ENCODE results near the gene ARRDC1. TPM values are rescaled to one million over a fixed set of nuclear protein-coding genes. Genes with fewer than 3 reads are reported as not detected.

The ARRDC1 gene
- total and polyA plus RNA-seq, 9 of the 15 experiments (the other 6 are each of a cell fraction or from before 2014, with no cell fraction given) = 0.21 to 45.3 (median 18.6) TPM

DNA sequence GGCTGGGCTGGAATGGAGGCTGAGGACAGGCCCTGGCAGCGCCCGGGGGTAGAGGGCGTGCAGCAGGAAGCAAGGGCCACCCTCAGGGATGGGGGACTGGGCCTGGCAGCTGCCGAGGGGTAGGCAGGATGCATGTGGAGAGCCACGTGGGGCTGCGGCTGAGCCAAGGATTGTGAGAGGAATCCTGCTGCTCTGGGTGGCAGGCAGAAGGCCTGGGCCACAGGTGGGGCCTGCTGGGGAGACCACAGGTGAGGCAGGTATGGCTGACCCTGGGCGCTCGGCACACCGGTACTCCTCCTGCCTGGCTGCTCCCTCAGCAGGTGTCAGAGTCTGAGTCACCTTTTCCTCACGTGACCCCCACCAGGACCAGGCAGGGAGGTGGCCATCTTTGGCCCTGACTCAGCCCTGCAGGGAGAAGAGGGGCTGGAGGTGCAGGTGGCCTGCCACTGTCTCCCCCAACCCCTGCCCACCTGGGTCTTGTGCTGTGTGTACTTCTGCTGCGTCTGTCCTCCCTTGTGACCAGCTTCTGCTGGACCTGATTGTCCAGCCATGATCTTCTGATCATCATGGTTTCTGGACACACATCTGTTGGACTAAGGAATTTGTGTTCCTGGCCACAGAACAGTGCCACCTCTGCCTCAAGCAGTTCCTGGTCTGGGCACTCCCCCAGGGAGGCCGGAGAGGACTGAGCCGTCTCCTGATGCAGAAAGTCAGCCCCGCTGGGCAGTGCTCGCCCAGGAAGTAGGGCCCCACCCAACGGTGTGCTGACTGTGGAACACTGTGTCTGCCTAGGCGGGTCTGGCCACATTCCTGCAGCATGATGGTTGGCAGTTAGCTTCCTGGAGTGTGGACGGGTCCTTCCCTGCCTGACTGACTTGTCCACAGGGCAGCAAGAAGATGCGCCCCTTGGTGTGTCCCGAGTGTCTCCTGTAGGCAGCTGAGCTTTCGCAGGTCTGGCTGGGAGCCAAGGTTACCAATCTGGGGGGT lies 6.4 kb downstream of the ARRDC1 start (continued):
- TF ChIP-seq SRSF3 (IDR thresholded peaks at IDR 0.05; ENCODE audit: insufficient read depth, low read length) (no peak), ILF3 (IDR thresholded peaks at IDR 0.05; ENCODE audit: borderline replicate concordance) (no peak), ZFX (CRISPR knock-in tag; IDR thresholded peaks at IDR 0.05) (0 out of 2 replicates have a peak, but pooled peaks have one; percentile 13), ZNF408 (CRISPR knock-in tag; IDR thresholded peaks at IDR 0.05; ENCODE audit: low read depth) (no peak), MBD2 (IDR thresholded peaks at IDR 0.05; ENCODE audit: borderline replicate concordance, low read depth) (no peak), CAMTA2 (CRISPR knock-in tag; conservative IDR thresholded peaks at IDR 0.05) (no peak), CBFA2T2 (conservative IDR thresholded peaks at IDR 0.05) (peak; percentile 55), SAFB2 (IDR thresholded peaks at IDR 0.05; ENCODE audit: borderline replicate concordance, low read depth, low read length, severe bottlenecking) (no peak), PTRF (tag; IDR thresholded peaks at IDR 0.05) (no peak), NR2F6 (CRISPR knock-in tag; IDR thresholded peaks at IDR 0.05) (no peak), BHLHE40 (IDR thresholded peaks at IDR 0.05; ENCODE audit: low read length) (peak; percentile 90), SIRT6 (IDR thresholded peaks at IDR 0.05; ENCODE audit: low read depth, low read length) (no peak), ZNF766 (CRISPR knock-in tag; conservative IDR thresholded peaks at IDR 0.05) (no peak)
- TF ChIP-seq, protein P1, sequence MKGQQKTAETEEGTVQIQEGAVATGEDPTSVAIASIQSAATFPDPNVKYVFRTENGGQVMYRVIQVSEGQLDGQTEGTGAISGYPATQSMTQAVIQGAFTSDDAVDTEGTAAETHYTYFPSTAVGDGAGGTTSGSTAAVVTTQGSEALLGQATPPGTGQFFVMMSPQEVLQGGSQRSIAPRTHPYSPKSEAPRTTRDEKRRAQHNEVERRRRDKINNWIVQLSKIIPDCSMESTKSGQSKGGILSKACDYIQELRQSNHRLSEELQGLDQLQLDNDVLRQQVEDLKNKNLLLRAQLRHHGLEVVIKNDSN (CRISPR knock-in tag; IDR thresholded peaks at IDR 0.05) = peak; percentile 94
- TF ChIP-seq, protein P2, sequence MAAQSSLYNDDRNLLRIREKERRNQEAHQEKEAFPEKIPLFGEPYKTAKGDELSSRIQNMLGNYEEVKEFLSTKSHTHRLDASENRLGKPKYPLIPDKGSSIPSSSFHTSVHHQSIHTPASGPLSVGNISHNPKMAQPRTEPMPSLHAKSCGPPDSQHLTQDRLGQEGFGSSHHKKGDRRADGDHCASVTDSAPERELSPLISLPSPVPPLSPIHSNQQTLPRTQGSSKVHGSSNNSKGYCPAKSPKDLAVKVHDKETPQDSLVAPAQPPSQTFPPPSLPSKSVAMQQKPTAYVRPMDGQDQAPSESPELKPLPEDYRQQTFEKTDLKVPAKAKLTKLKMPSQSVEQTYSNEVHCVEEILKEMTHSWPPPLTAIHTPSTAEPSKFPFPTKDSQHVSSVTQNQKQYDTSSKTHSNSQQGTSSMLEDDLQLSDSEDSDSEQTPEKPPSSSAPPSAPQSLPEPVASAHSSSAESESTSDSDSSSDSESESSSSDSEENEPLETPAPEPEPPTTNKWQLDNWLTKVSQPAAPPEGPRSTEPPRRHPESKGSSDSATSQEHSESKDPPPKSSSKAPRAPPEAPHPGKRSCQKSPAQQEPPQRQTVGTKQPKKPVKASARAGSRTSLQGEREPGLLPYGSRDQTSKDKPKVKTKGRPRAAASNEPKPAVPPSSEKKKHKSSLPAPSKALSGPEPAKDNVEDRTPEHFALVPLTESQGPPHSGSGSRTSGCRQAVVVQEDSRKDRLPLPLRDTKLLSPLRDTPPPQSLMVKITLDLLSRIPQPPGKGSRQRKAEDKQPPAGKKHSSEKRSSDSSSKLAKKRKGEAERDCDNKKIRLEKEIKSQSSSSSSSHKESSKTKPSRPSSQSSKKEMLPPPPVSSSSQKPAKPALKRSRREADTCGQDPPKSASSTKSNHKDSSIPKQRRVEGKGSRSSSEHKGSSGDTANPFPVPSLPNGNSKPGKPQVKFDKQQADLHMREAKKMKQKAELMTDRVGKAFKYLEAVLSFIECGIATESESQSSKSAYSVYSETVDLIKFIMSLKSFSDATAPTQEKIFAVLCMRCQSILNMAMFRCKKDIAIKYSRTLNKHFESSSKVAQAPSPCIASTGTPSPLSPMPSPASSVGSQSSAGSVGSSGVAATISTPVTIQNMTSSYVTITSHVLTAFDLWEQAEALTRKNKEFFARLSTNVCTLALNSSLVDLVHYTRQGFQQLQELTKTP (IDR thresholded peaks at IDR 0.05; ENCODE audit: low read depth in 1 of 2, partially characterized antibody in 2 of 2) = no peak
- TF ChIP-seq, protein P3, sequence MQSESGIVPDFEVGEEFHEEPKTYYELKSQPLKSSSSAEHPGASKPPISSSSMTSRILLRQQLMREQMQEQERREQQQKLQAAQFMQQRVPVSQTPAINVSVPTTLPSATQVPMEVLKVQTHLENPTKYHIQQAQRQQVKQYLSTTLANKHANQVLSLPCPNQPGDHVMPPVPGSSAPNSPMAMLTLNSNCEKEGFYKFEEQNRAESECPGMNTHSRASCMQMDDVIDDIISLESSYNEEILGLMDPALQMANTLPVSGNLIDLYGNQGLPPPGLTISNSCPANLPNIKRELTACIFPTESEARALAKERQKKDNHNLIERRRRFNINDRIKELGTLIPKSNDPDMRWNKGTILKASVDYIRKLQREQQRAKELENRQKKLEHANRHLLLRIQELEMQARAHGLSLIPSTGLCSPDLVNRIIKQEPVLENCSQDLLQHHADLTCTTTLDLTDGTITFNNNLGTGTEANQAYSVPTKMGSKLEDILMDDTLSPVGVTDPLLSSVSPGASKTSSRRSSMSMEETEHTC (IDR thresholded peaks at IDR 0.05) = no peak
- TF ChIP-seq, protein P4, sequence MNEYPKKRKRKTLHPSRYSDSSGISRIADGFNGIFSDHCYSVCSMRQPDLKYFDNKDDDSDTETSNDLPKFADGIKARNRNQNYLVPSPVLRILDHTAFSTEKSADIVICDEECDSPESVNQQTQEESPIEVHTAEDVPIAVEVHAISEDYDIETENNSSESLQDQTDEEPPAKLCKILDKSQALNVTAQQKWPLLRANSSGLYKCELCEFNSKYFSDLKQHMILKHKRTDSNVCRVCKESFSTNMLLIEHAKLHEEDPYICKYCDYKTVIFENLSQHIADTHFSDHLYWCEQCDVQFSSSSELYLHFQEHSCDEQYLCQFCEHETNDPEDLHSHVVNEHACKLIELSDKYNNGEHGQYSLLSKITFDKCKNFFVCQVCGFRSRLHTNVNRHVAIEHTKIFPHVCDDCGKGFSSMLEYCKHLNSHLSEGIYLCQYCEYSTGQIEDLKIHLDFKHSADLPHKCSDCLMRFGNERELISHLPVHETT (CRISPR knock-in tag; conservative IDR thresholded peaks at IDR 0.05 in 1 of 2, IDR thresholded peaks at IDR 0.05 in 1 of 2) = no peak

Data from K562 (cell line).